Heart right ventricle (tissue), 16 donors: ENCODE measurements around the gene ADAMTSL3. TPM values are rescaled to one million over a fixed set of nuclear protein-coding genes. Genes with fewer than 3 reads are reported as not detected.
"Not testable (repeated sequence)": the region's sequence is repeated elsewhere in the genome, so short reads cannot be mapped to it uniquely, and the experiment has no call there.

Source experiments
- ATAC-seq, 8 donors: fragments of 200-7000 bp; cut with Tn5 transposase; one replicate each; pipeline ENCODE4 v1.9.1; 2020; ENCODE audit warnings: mild to moderate bottlenecking in 8 of 8, moderate library complexity in 8 of 8, moderate number of reproducible peaks in 1 of 8
- DNase-seq, 2 donors: peaks; one replicate each; pipeline ENCODE4 v3.0.0-alpha.2; 2020
- H3K27ac ChIP-seq, 10 donors: fragments of 200-600 bp; sonication (generic) in 2 of 10; one replicate each; pipeline versions ENCODE4 v1.5.0 to v1.8.0; 2020 to 2022; ENCODE audit warnings: mild to moderate bottlenecking in 3 of 10
- H3K27me3 ChIP-seq, 7 donors: fragments of 200-600 bp; one replicate each; pipeline ENCODE4 v1.8.0; 2021 to 2022; ENCODE audit warnings: mild to moderate bottlenecking in 2 of 7
- H3K36me3 ChIP-seq, 9 donors: fragments of 200-600 bp; sonication (generic) in 1 of 9; one replicate each; pipeline versions ENCODE4 v1.5.0 to v1.8.0; 2020 to 2022; ENCODE audit warnings: mild to moderate bottlenecking in 2 of 9
- H3K4me1 ChIP-seq, 9 donors: fragments of 200-600 bp; sonication (generic) in 1 of 9; one replicate each; pipeline versions ENCODE4 v1.5.0 to v1.8.0; 2020 to 2022; ENCODE audit warnings: mild to moderate bottlenecking in 4 of 9
- H3K4me3 ChIP-seq, 10 donors: fragments of 200-600 bp; sonication (generic) in 2 of 10; one replicate each; pipeline versions ENCODE4 v1.5.0 to v1.8.0; 2020 to 2022; ENCODE audit warnings: mild to moderate bottlenecking in 7 of 10, moderate library complexity in 2 of 10
- H3K9me3 ChIP-seq, 11 donors: fragments of 200-600 bp in 10 of 11; sonication (generic) in 2 of 11; one replicate each; pipeline versions ENCODE4 v1.5.0 to v1.8.0; 2013 to 2022; ENCODE audit warnings: mild to moderate bottlenecking in 2 of 11, control low read depth in 1 of 11, moderate library complexity in 1 of 11
- CTCF ChIP-seq, 9 donors: fragments of 200-600 bp; sonication (generic) in 2 of 9; IDR thresholded peaks; one replicate each; pipeline versions ENCODE4 v1.5.0 to v1.8.0; 2021 to 2022; ENCODE audit warnings: antibody characterized with exemption in 9 of 9, mild to moderate bottlenecking in 5 of 9, moderate library complexity in 1 of 9
- WGBS, 2 donors: extraction: QIAGEN DNeasy Blood & Tissue Kit; methylation state at CpG; one replicate each; pipeline ENCODE4 v1.1.7; 2013; ENCODE audit warnings: inconsistent platforms in 1 of 2; 5-methylcytosine and 5-hydroxymethylcytosine counted together
- intact Hi-C, 10 donors: fragments of 100-400 bp; cut with DNase I; formaldehyde crosslinking; loops; one replicate each; pipeline versions ENCODE4 v1.11.1 to v1.14.2; 2022
- polyA plus RNA-seq, 2 donors: library from polyadenylated mRNA; stranded (reverse); fragments of 200-250 nt; gene quantifications; one replicate each; pipeline ENCODE4 v1.2.3, GENCODE V29; 2013
- total RNA-seq, 10 donors: library from RNA; stranded (reverse); fragmentation: NEBNext Ultra II Directional in 3 of 10; extraction: Animal tissue kit (Norgen Biotek cat#: 25700) in 3 of 10; gene quantifications; one replicate each; pipeline versions ENCODE4 v1.2.1 to v1.2.4, GENCODE V29; 2021 to 2023
- donor health status: Arrhythmogenic right ventricular cardiomyopathy.
- donor health status: ischemic (EF 13 %, LVEDD 7.1; RV severe dilation, severe dysfunction).
- donor health status: healthy with polysubstance abuse.
- donor health status: DM: no; HTN: yes; CAD: no.
- donor health status: DM: no; HTN: no; CAD: no.
- donor health status: ischemic (EF 25% LVEDD 6.9; RV normal size, moderate dysfunction).
- donor health status: ischemic (EF 25% LVEDD 5.7; RV mildly dilated, moderate dysfunction).
- donor health status: healthy.
- donor health status: DM: yes; HTN: yes; CAD: no.
- donor health status: Ischemic cardiomyopathy.
- donor health status: ischemic (EF 35%, LVEDD 5.7; RV mildly dilated, moderate dysfunction).
- donor health status: nonischemic (EF 11% LVEDD 7.7; RV severe dilation, severe dysfunction).
- donor health status: DM: yes; HTN: yes; CAD: no.
- donor health status: PGD.
- donor health status: ischemic (EF 29% LVEDD 5.4; RV normal size, mild dysfunction).
- donor health status: nonischemic (EF 23%, LVEDD 6.1; RV moderate dilation, normal function).

The ADAMTSL3 gene
- total and polyA plus RNA-seq, 12 donors, result 1.6 to 15.4 (median 11.0) TPM

GRCh38 chr15:83699028-83699427 is 45.1 kb downstream of the ADAMTSL3 start:
- TF ChIP-seq CTCF (IDR thresholded peaks at IDR 0.05), result no peak
- no peaks in the 10 kb centered on the region for H3K9me3 ChIP-seq
- DNase-seq, result no peak
- H3K36me3 ChIP-seq, result no peaks in the 10 kb centered on the region
- no peak overlapping the region for H3K4me3 ChIP-seq
- no peak for ATAC-seq
- intact Hi-C loops, result loop anchor here in 1 of 10 donors (5.0 kb wide), 1 partner anchor 42 kb away; no protein-coding TSS in a partner anchor
- peaks cover 0 to 52% (median 24%) of the 10 kb centered on the region in 9 donors for H3K4me1 ChIP-seq
- H3K27ac ChIP-seq, result peak overlapping the region in 4 of 10 donors; percentile 34 to 63 (median 50)
- no peaks in the 10 kb centered on the region for H3K27me3 ChIP-seq
- WGBS, 2 donors, result 21 to 40% methylated on average over 2 of the region's 2 CpGs

GRCh38 chr15:83700082-83700481 is 46.2 kb downstream of the ADAMTSL3 start:
- H3K4me3 ChIP-seq, result no peak overlapping the region
- DNase-seq, result no peak
- ATAC-seq, result peak in 2 of 8 donors; percentile 56 to 58
- H3K27ac ChIP-seq, result no peak overlapping the region
- 81 to 84% methylated on average over 3 of the region's 3 CpGs for WGBS, 2 donors
- H3K4me1 ChIP-seq, result peaks cover 0 to 43% (median 15%) of the 10 kb centered on the region in 9 donors
- no peaks in the 10 kb centered on the region for H3K9me3 ChIP-seq
- intact Hi-C loops, result loop anchor here in 1 of 10 donors (5.0 kb wide), 1 partner anchor 43 kb away; no protein-coding TSS in a partner anchor
- peaks cover 0 to 6% (median 0%) of the 10 kb centered on the region in 9 donors for H3K36me3 ChIP-seq
- H3K27me3 ChIP-seq, result no peaks in the 10 kb centered on the region
- TF ChIP-seq CTCF (IDR thresholded peaks at IDR 0.05), result no peak

- 92 to 100% methylated on average over 2 of the region's 2 CpGs for WGBS, 2 donors
- H3K27me3 ChIP-seq, H3K9me3 ChIP-seq, DNase-seq, ATAC-seq, H3K4me3 ChIP-seq, H3K27ac ChIP-seq, H3K36me3 ChIP-seq: not testable (repeated sequence)
- peaks cover 0 to 26% (median 15%) of the 10 kb centered on the region in 9 donors for H3K4me1 ChIP-seq
- intact Hi-C loops, result loop anchor here in 1 of 10 donors (5.0 kb wide), 1 partner anchor 45 kb away; no protein-coding TSS in a partner anchor
Measured at GRCh38 chr15:83702314-83702713, 48.4 kb downstream of the ADAMTSL3 start.

GRCh38 chr15:83708328-83708727 is 54.4 kb downstream of the ADAMTSL3 start:
- Histone ChIP-seq H3K36me3 (peaks cover 0 to 6% (median 0%) of the 10 kb centered on the region in 9 donors), H3K27ac (no peak overlapping the region), H3K4me3 (no peak overlapping the region), H3K9me3 (no peaks in the 10 kb centered on the region), H3K27me3 (no peaks in the 10 kb centered on the region), H3K4me1 (peaks cover 0 to 3% (median 0%) of the 10 kb centered on the region in 9 donors)
- intact Hi-C loops, result no loop called here
- no peak for TF ChIP-seq CTCF (IDR thresholded peaks at IDR 0.05)
- 92 to 93% methylated on average over 6 of the region's 6 CpGs for WGBS, 2 donors
- ATAC-seq (no peak), DNase-seq (no peak)

- no peak overlapping the region for H3K4me3 ChIP-seq
- no peak overlapping the region for H3K27ac ChIP-seq
- peaks cover 0 to 5% (median 0%) of the 10 kb centered on the region in 9 donors for H3K36me3 ChIP-seq
- TF ChIP-seq CTCF (IDR thresholded peaks at IDR 0.05), result no peak
- WGBS, 2 donors, result 84 to 85% methylated on average over 2 of the region's 2 CpGs
- ATAC-seq (no peak), DNase-seq (no peak)
- intact Hi-C loops, result no loop called here
- no peaks in the 10 kb centered on the region for H3K9me3 ChIP-seq
- H3K27me3 ChIP-seq, result no peaks in the 10 kb centered on the region
- H3K4me1 ChIP-seq, result peaks cover 0 to 12% (median 0%) of the 10 kb centered on the region in 9 donors
Measured at GRCh38 chr15:83709241-83709640, 55.3 kb downstream of the ADAMTSL3 start.
